ENCODE measurements around the gene REPIN1.

The REPIN1 gene

GRCh38 chr7:150368096-150368883 lies at the start of gene REPIN1:
Gene REPIN1, plus strand, starts transcription at chr7:150368822. Its CDS starts 890 bp downstream, at chr7:150369712.
- peak; percentile 81 for DNase-seq

GRCh38 chr7:150321788-150322113 lies 46.9 kb upstream of the REPIN1 start:
- no peak for DNase-seq

- DNase-seq: no peak
Measured at GRCh38 chr7:150322114-150322832, 46.3 kb upstream of the REPIN1 start.

GRCh38 chr7:150322833-150323681 lies 45.6 kb upstream of the REPIN1 start, which contains the start of the genes ACTR3C and LRRC61:
Gene ACTR3C, minus strand, starts transcription at chr7:150323545. Its CDS starts 28,249 bp downstream, at chr7:150295296.
Gene LRRC61, plus strand, starts transcription at chr7:150323355. Its CDS starts 13,507 bp downstream, at chr7:150336862.
- DNase-seq: no peak

GRCh38 chr7:150323682-150324372 lies 44.8 kb upstream of the REPIN1 start:
- DNase-seq: no peak

GRCh38 chr7:150324373-150324961 lies 44.2 kb upstream of the REPIN1 start:
- DNase-seq: no peak

- DNase-seq: peak; percentile 55
Measured at GRCh38 chr7:150325110-150325611, 43.5 kb upstream of the REPIN1 start.

GRCh38 chr7:150325901-150326300 lies 42.7 kb upstream of the REPIN1 start:
- DNase-seq: no peak

- no peak for DNase-seq
Measured at GRCh38 chr7:150326657-150327268, 41.9 kb upstream of the REPIN1 start.

- DNase-seq: no peak
Measured at GRCh38 chr7:150327308-150327707, 41.3 kb upstream of the REPIN1 start.

GRCh38 chr7:150329331-150330120 lies 39.1 kb upstream of the REPIN1 start:
- DNase-seq: no peak

GRCh38 chr7:150330211-150330885 lies 38.3 kb upstream of the REPIN1 start:
- no peak for DNase-seq

- DNase-seq: no peak
Measured at GRCh38 chr7:150332852-150333635, 35.6 kb upstream of the REPIN1 start.

GRCh38 chr7:150333659-150334058 lies 35.0 kb upstream of the REPIN1 start:
- DNase-seq: no peak

GRCh38 chr7:150334108-150334507 lies 34.5 kb upstream of the REPIN1 start:
- DNase-seq: no peak

- peak; percentile 72 for DNase-seq
Measured at GRCh38 chr7:150335108-150335773, 33.4 kb upstream of the REPIN1 start.

GRCh38 chr7:150335774-150336112 lies 32.9 kb upstream of the REPIN1 start:
- no peak for DNase-seq

GRCh38 chr7:150336746-150337145 lies 31.9 kb upstream of the REPIN1 start:
- DNase-seq: no peak

- DNase-seq: no peak
Measured at GRCh38 chr7:150337179-150337578, 31.4 kb upstream of the REPIN1 start.

Data from fibroblast of upper back skin (primary cell).